GM12878 (cell line): ENCODE measurements around the gene NCAN. TPM values are rescaled to one million over a fixed set of nuclear protein-coding genes. Genes with fewer than 3 reads are reported as not detected.

Experiments used
- ATAC-seq: fragments of 200-7000 bp; cut with Tn5 transposase; 3 replicates; pipeline ENCODE4 v1.9.1; 2020; ENCODE audit warnings: mild to moderate bottlenecking, moderate library complexity
- BruUV-seq: library from RNA; stranded (reverse); fragments of 400-500 nt; replicated peaks from 2 replicates; lab custom pipeline; 2021; lab: Mats Ljungman, UMichigan
- CTCF ChIA-PET: fragments of 300-600 bp; sonication (Branson Sonifier 250); formaldehyde crosslinking; extraction: SDS; loops from one replicate; lab custom pipeline; 2021; ENCODE audit warnings: inconsistent platforms; lab: Yijun Ruan, JAX
- POLR2A ChIA-PET: fragments of 350-600 bp; formaldehyde crosslinking; extraction: SDS; loops from one replicate; lab custom pipeline; 2021; ENCODE audit warnings: inconsistent platforms; lab: Charles Lee
- RAD21 ChIA-PET: fragments of 300-600 bp; sonication (Branson Sonifier 250); formaldehyde crosslinking; loops from one replicate; lab custom pipeline; 2023; ENCODE audit warnings: antibody characterized with exemption; ENCODE audit not compliant: unreplicated experiment; lab: Charles Lee
- SMC1A ChIA-PET: fragments of 300-600 bp; sonication (Branson Sonifier 250); formaldehyde crosslinking; loops from one replicate; lab custom pipeline; 2023; ENCODE audit not compliant: unreplicated experiment, uncharacterized antibody; lab: Charles Lee
- DNase-seq: peaks from one replicate; pipeline ENCODE4 v3.0.0-alpha.2; 2011; ENCODE audit warnings: low read depth, low spot score
- FAIRE-seq: peaks from 3 replicates; lab custom pipeline; 2011; peaks lifted over from hg19 to GRCh38; lab: Jason Lieb, UNC
- H2AFZ ChIP-seq: 2 replicates; pipeline ENCODE4 v1.6.0; 2011; ENCODE audit warnings: low read depth, low read length, control low read depth; ENCODE audit not compliant: control insufficient read depth
- H3K27ac ChIP-seq: 2 replicates; pipeline ENCODE4 v1.5.1; 2011; ENCODE audit warnings: control low read depth; ENCODE audit not compliant: control insufficient read depth, insufficient read depth
- H3K27me3 ChIP-seq, 2 experiments: replicated peaks in 1 of 2; 2 replicates each; pipeline versions ENCODE4 v1.6.0 to v1.6.1; 2011; ENCODE audit warnings: low read length in 1 of 2; ENCODE audit not compliant: control insufficient read depth in 2 of 2, insufficient read depth in 2 of 2
- H3K36me3 ChIP-seq, 2 experiments: 2 replicates each; pipeline ENCODE4 v1.5.1; 2011; ENCODE audit warnings: low read length in 1 of 2; ENCODE audit not compliant: control insufficient read depth in 2 of 2, insufficient read depth in 2 of 2
- H3K4me1 ChIP-seq: 2 replicates; pipeline ENCODE4 v1.6.1; 2011; ENCODE audit warnings: mild to moderate bottlenecking, low read length, moderate library complexity, mixed read lengths; ENCODE audit not compliant: control insufficient read depth, insufficient read depth
- H3K4me2 ChIP-seq: 2 replicates; pipeline ENCODE4 v1.6.0; 2011; ENCODE audit warnings: control low read depth; ENCODE audit not compliant: control insufficient read depth, insufficient read depth
- H3K4me3 ChIP-seq: fragments of 200-600 bp; sonication (generic); 2 replicates; pipeline ENCODE4 v1.5.1; 2016
- H3K79me2 ChIP-seq: 2 replicates; pipeline ENCODE4 v1.6.0; 2011; ENCODE audit warnings: low read length; ENCODE audit not compliant: control insufficient read depth, insufficient read depth
- H3K9ac ChIP-seq: 2 replicates; pipeline ENCODE4 v1.8.0; 2011; ENCODE audit warnings: low read length, control low read depth, mixed read lengths; ENCODE audit not compliant: control insufficient read depth, insufficient read depth
- H3K9me3 ChIP-seq: replicated peaks from 3 replicates; pipeline ENCODE4 v1.5.1; 2011; ENCODE audit warnings: mild to moderate bottlenecking, low read length; ENCODE audit not compliant: control insufficient read depth, insufficient read depth
- H4K20me1 ChIP-seq: 2 replicates; pipeline ENCODE4 v1.6.0; 2011; ENCODE audit not compliant: control insufficient read depth, insufficient read depth
- CEBPZ ChIP-seq: fragments of 150-350 bp; IDR thresholded peaks from 2 replicates; pipeline ENCODE4 v1.6.1; 2016; ENCODE audit warnings: low read depth, low read length
- MLLT1 ChIP-seq: fragments of 450-650 bp; IDR thresholded peaks from 2 replicates; pipeline ENCODE4 v1.6.1; 2016; ENCODE audit warnings: mild to moderate bottlenecking
- REST ChIP-seq: IDR thresholded peaks from 2 replicates; pipeline ENCODE4 v1.6.1; 2012; ENCODE audit warnings: mild to moderate bottlenecking, low read depth, low read length
- TCF12 ChIP-seq: IDR thresholded peaks from 2 replicates; pipeline ENCODE4 v1.6.1; 2011; ENCODE audit warnings: low read depth, mild to moderate bottlenecking, low read length
- USF1 ChIP-seq: IDR thresholded peaks from 2 replicates; pipeline ENCODE4 v1.6.1; 2011; ENCODE audit warnings: borderline replicate concordance, low read depth, mild to moderate bottlenecking, moderate library complexity, mixed read lengths, low read length; ENCODE audit not compliant: insufficient read depth; ENCODE audit errors: extremely low read length
- WRNIP1 ChIP-seq: IDR thresholded peaks from 2 replicates; pipeline ENCODE4 v1.6.1; 2011; ENCODE audit warnings: low read depth, low read length, improper control_type of control experiment, borderline replicate concordance
- ZBTB11 ChIP-seq: fragments of 450-650 bp; formaldehyde crosslinking; IDR thresholded peaks from 2 replicates; pipeline ENCODE4 v1.5.0; 2022; ENCODE audit warnings: mild to moderate bottlenecking, missing genetic modification characterization
- WGBS: methylation state at CpG from one replicate; pipeline ENCODE4 v1.1.6; 2016; ENCODE audit warnings: low lambda C conversion rate; ENCODE audit not compliant: insufficient replicate concordance, insufficient coverage; ENCODE audit errors: missing lambda C conversion rate; 5-methylcytosine and 5-hydroxymethylcytosine counted together
- in situ Hi-C: fragments of 300-500 bp; cut with MboI; formaldehyde crosslinking; loops from 9 replicates; pipeline ENCODE4 v1.14.3; 2018; ENCODE audit warnings: mixed read lengths
- intact Hi-C: fragments of 100-400 bp; cut with micrococcal nuclease; formaldehyde crosslinking; loops from one replicate; pipeline ENCODE4 v1.14.2; 2022; ENCODE audit not compliant: unreplicated experiment
- polyA plus RNA-seq, 11 experiments: library from polyadenylated mRNA; depleted of rRNA in 4 of 11; unstranded in 6 of 11; stranded (reverse) in 5 of 11; fragments of >200 nt; fragmentation: Nextera tagmentation in 4 of 11; fragmentation: Illumina TruSeq in 1 of 11; extraction: Ambion mirVana in 4 of 11; extraction: Trizol in 1 of 11; gene quantifications; 1 replicate in 1 of 11; 2 replicates in 10 of 11; pipeline versions ENCODE4 v1.2.1 to v1.2.3, GENCODE V29; 2011 to 2016; ENCODE audit warnings: inconsistent platforms in 2 of 11, missing spikeins in 2 of 11, low read depth in 1 of 11
- total RNA-seq, 4 experiments: library from RNA; depleted of rRNA in 3 of 4; stranded (reverse); fragments of >200 nt in 3 of 4; fragmentation: Illumina TruSeq in 1 of 4; extraction: Trizol in 1 of 4; gene quantifications; 2 replicates each; pipeline versions ENCODE4 v1.2.1 to v1.2.3, GENCODE V29; 2013 to 2021

The NCAN gene
- total and polyA plus RNA-seq, 10 of the 15 experiments (the other 5 are each of a cell fraction or from before 2014, with no cell fraction given): 0.02 to 0.34 (median 0.12) TPM; not detected in 1

- ChIA-PET SMC1A (no interaction called here), CTCF (no interaction called here), POLR2A (interaction anchor here (0.6 kb wide), 1 partner anchor 381 kb away, joined by 4 read pairs; no protein-coding TSS in a partner anchor), RAD21 (no interaction called here)
- DNase-seq (no peak), FAIRE-seq (no peak), ATAC-seq (no peak)
- BruUV-seq: no TSS peak
- 55% methylated on average over 17 of the region's 17 CpGs for WGBS
- no peak overlapping the region for H3K9ac ChIP-seq
- no peaks in the 10 kb centered on the region; the same call in 2 of the 3 replicates for H3K9me3 ChIP-seq
- H3K79me2 ChIP-seq: no peaks in the 10 kb centered on the region
- in situ Hi-C loops (no loop called here), intact Hi-C loops (no loop called here)
- no peak overlapping the region for H3K4me2 ChIP-seq
- no peaks in the 10 kb centered on the region for H4K20me1 ChIP-seq
- no peak overlapping the region for H3K27ac ChIP-seq
- H3K4me1 ChIP-seq: no peaks in the 10 kb centered on the region
- H2AFZ ChIP-seq: no peak overlapping the region
- H3K36me3 ChIP-seq: no peaks in the 10 kb centered on the region
- no peak overlapping the region for H3K4me3 ChIP-seq
- no peaks in the 10 kb centered on the region for H3K27me3 ChIP-seq
- TF ChIP-seq TCF12 (no peak), CEBPZ (no peak), USF1 (no peak), REST (no peak), MLLT1 (no peak), ZBTB11 (CRISPR knock-in tag) (no peak), WRNIP1 (no peak)
Measured at GRCh38 chr19:19256072-19256969, 44.6 kb downstream of the NCAN start.
